Right cardiac atrium (tissue), 5 donors: ENCODE data around the gene TIMP1. TPM values are rescaled to one million over a fixed set of nuclear protein-coding genes. Genes with fewer than 3 reads are reported as not detected.

ENCODE experiments used
- ATAC-seq, 2 donors: fragments of 200-7000 bp; cut with Tn5 transposase; one replicate each; pipeline versions ENCODE4 v1.8.0 to v1.9.1; 2020; ENCODE audit warnings: moderate library complexity in 2 of 2, mild to moderate bottlenecking in 1 of 2
- DNase-seq, 3 donors: peaks; one replicate each; pipeline ENCODE4 v3.0.0-alpha.2; 2020
- H3K27ac ChIP-seq: one replicate; pipeline ENCODE4 v1.5.1; 2013; ENCODE audit warnings: mild to moderate bottlenecking, low read length, control low read depth, moderate library complexity
- H3K27me3 ChIP-seq: one replicate; pipeline ENCODE4 v1.6.1; 2013; ENCODE audit not compliant: control insufficient read depth, insufficient read depth
- H3K4me1 ChIP-seq: one replicate; pipeline ENCODE4 v1.6.1; 2013; ENCODE audit warnings: low read length; ENCODE audit not compliant: control insufficient read depth, insufficient read depth
- H3K4me3 ChIP-seq: one replicate; pipeline ENCODE4 v1.5.1; 2013; ENCODE audit warnings: low read length, control low read depth
- H3K9me3 ChIP-seq: one replicate; pipeline ENCODE4 v1.6.1; 2013; ENCODE audit warnings: low read length; ENCODE audit not compliant: control insufficient read depth
- WGBS: extraction: QIAGEN DNeasy Blood & Tissue Kit; methylation state at CpG from one replicate; pipeline ENCODE4 v1.1.7; 2013; 5-methylcytosine and 5-hydroxymethylcytosine counted together
- intact Hi-C, 4 donors: fragments of 100-400 bp; cut with DNase I; formaldehyde crosslinking; loops; one replicate each; pipeline versions ENCODE4 v1.11.0 to v1.14.0; 2022 to 2023
- polyA plus RNA-seq: library from polyadenylated mRNA; stranded (reverse); fragments of 200-250 nt; gene quantifications from one replicate; pipeline ENCODE4 v1.2.3, GENCODE V29; 2013
- total RNA-seq, 4 donors: library from RNA; stranded (reverse); fragmentation: NEBNext Ultra II Directional; extraction: Animal tissue kit (Norgen Biotek cat#: 25700); gene quantifications; one replicate each; pipeline ENCODE4 v1.2.1, GENCODE V29; 2021
- donor health status: healthy with polysubstance abuse.
- donor health status: DM: no; HTN: yes; CAD: no.
- donor health status: DM: no; HTN: no; CAD: no.
- donor health status: DM: no; HTN: yes; CAD: no; lungs with severe emphysema.
- donor health status: DM: yes; HTN: yes; CAD: no.

The TIMP1 gene
- total and polyA plus RNA-seq, 5 donors = 254 to 515 (median 333) TPM

GRCh38 chrX:47608130-47608810 lies 26.0 kb downstream of the TIMP1 start:
- intact Hi-C loops = no loop called here
- H3K4me3 ChIP-seq = no peak overlapping the region

GRCh38 chrX:47610511-47610910 lies 28.3 kb downstream of the TIMP1 start:
- intact Hi-C loops = no loop called here
- ATAC-seq = no peak
- DNase-seq = no peak
- Histone ChIP-seq H3K27me3 (no peaks in the 10 kb centered on the region), H3K27ac (no peak overlapping the region), H3K4me3 (no peak overlapping the region), H3K4me1 (no peaks in the 10 kb centered on the region), H3K9me3 (no peaks in the 10 kb centered on the region)
- WGBS = 68% methylated on average over 4 of the region's 4 CpGs

More at GRCh38 chrX:47608130-47608810, 26.0 kb downstream of the TIMP1 start:
- WGBS = 47% methylated on average over 9 of the region's 9 CpGs
- DNase-seq = no peak
- no peaks in the 10 kb centered on the region for H3K4me1 ChIP-seq
- no peaks in the 10 kb centered on the region for H3K9me3 ChIP-seq
- H3K27me3 ChIP-seq = no peaks in the 10 kb centered on the region
- H3K27ac ChIP-seq = no peak overlapping the region
- no peak for ATAC-seq

- H3K4me3 ChIP-seq = no peak overlapping the region
- no peaks in the 10 kb centered on the region for H3K27me3 ChIP-seq
- 96% methylated on average over 2 of the region's 2 CpGs for WGBS
- ATAC-seq (no peak), DNase-seq (no peak)
- no peaks in the 10 kb centered on the region for H3K4me1 ChIP-seq
- no peak overlapping the region for H3K27ac ChIP-seq
- intact Hi-C loops = no loop called here
- no peaks in the 10 kb centered on the region for H3K9me3 ChIP-seq
Measured at GRCh38 chrX:47611489-47611888, 29.3 kb downstream of the TIMP1 start.

DNA sequence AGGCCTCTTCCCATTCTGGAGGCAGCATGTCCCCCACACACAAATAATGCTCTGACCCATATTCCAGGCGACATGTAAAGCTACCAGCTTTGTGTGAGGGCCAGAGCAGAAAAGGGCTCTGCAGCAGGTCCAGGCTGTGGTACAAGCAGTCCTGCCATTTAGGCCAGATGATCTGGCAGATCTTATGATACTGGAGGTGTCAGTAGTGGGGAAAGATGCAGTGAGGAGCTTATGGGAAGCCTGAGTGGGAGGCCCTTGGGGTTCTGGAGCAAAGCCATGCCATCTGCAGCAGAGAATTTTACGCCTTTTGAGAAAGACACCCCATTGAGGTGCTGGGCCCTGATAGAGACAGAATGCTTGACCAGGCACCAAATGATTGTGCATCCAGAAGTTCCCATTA lies 29.7 kb downstream of the TIMP1 start:
- Histone ChIP-seq H3K27me3 (no peaks in the 10 kb centered on the region), H3K9me3 (no peaks in the 10 kb centered on the region), H3K27ac (no peak overlapping the region), H3K4me3 (no peak overlapping the region), H3K4me1 (no peaks in the 10 kb centered on the region)
- DNase-seq (no peak), ATAC-seq (no peak)
- 86% methylated on average over 2 of the region's 2 CpGs for WGBS
- intact Hi-C loops = no loop called here

- no peaks in the 10 kb centered on the region for H3K27me3 ChIP-seq
- ATAC-seq (no peak), DNase-seq (no peak)
- H3K9me3 ChIP-seq = no peaks in the 10 kb centered on the region
- H3K27ac ChIP-seq = no peak overlapping the region
- H3K4me3 ChIP-seq = no peak overlapping the region
- intact Hi-C loops = no loop called here
- no peaks in the 10 kb centered on the region for H3K4me1 ChIP-seq
Measured at GRCh38 chrX:47612418-47612817, 30.2 kb downstream of the TIMP1 start.

DNA sequence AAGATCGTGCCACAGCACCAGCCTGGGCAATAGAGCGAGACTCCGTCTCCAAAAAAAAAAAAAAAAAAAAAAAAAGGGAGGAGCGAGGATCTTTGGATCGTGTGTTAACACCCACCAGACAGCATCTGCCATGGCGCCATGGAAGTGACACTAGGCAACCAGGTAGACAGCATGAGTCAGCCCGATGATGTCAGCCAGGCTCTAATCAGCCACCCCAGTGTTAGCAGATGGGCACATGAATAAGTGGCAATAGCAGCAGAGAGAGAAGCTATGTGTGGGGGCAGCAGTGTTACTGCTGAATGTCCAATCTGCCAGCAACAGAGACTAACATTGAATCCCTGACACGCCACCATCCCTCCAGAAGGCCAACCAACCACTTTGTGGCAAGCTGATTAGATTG lies 30.8 kb downstream of the TIMP1 start:
- 95% methylated on average over 8 of the region's 8 CpGs for WGBS
- no peak overlapping the region for H3K27ac ChIP-seq
- H3K4me3 ChIP-seq = no peak overlapping the region
- intact Hi-C loops = no loop called here
- no peak for ATAC-seq
- no peaks in the 10 kb centered on the region for H3K4me1 ChIP-seq
- no peaks in the 10 kb centered on the region for H3K27me3 ChIP-seq
- no peak for DNase-seq
- H3K9me3 ChIP-seq = no peaks in the 10 kb centered on the region

GRCh38 chrX:47614618-47615017 lies 32.4 kb downstream of the TIMP1 start:
- intact Hi-C loops = no loop called here
- H3K27ac ChIP-seq = no peak overlapping the region
- no peak overlapping the region for H3K4me3 ChIP-seq
- H3K4me1 ChIP-seq = no peaks in the 10 kb centered on the region
- no peaks in the 10 kb centered on the region for H3K9me3 ChIP-seq
- WGBS = 75% methylated on average over 5 of the region's 5 CpGs
- no peaks in the 10 kb centered on the region for H3K27me3 ChIP-seq
- no peak for DNase-seq
- no peak for ATAC-seq

DNA sequence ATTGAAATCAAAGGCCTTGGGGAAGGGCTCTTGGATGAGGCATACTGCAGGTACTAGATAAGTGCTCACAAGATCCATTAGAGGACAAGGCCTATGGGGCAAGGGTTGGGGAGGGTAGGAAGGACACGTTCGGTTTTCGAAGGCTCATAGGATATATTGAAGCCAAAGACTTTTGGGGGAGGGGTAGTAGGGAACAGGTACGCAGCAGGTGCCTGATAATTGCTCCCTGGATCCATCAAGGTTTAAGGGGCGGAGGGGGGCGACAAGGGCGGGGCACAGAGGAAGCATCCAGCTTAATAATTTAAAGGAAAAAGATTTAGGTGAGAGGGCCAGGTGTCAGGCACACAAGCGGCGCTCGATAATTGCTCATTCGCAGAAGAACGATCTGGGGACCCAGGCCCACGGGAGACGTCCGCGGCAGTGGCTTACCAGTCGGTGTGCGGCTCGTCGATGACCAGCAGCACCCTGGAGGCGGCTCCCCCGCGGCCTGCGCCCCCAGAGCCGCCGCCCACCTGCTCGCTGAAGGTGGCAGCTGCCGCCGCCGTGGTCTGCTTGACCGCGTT lies 36.8 kb downstream of the TIMP1 start:
- H3K9me3 ChIP-seq = no peaks in the 10 kb centered on the region
- H3K4me1 ChIP-seq = no peaks in the 10 kb centered on the region
- 29% methylated on average over 32 of the region's 32 CpGs for WGBS
- DNase-seq (no peak), ATAC-seq (no peak)
- no peak overlapping the region for H3K27ac ChIP-seq
- H3K27me3 ChIP-seq = no peaks in the 10 kb centered on the region
- intact Hi-C loops = no loop called here
- peak overlapping the region; percentile 25 for H3K4me3 ChIP-seq

DNA sequence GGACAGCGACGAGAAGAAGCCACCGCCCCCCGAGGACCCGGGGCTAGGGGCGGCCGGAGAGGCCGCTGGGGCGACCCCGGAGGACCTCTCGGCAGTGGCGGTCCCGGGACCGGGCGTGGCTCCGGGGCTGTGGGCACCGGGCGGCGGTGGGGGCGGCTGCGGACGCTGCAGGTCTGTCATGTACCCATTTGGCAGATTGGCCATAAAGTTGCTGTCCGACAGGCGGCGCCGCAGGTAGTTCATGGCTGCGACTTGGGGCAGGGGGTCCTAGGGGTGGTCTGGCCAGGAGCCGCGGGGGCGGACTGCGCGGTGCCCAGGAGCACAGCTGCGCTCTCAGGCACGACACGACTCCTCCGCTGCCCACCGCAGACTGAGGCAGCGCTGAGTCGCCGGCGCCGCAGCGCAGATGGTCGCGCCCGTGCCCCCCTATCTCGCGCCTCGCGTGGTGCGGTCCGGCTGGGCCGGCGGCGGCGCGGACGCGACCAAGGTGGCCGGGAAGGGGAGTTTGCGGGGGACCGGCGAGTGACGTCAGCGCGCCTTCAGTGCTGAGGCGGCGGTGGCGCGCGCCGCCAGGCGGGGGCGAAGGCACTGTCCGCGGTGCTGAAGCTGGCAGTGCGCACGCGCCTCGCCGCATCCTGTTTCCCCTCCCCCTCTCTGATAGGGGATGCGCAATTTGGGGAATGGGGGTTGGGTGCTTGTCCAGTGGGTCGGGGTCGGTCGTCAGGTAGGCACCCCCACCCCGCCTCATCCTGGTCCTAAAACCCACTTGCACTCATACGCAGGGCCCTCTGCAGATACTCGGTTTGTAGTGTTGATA lies 37.5 kb downstream of the TIMP1 start, which contains the start of gene SYN1:
Gene SYN1 (minus strand): TSS at position 372 of the 817 bp plus-strand sequence. CDS start 129 bp downstream, at position 243.
- WGBS = 2% methylated on average over 88 of the region's 88 CpGs
- intact Hi-C loops = no loop called here
- H3K4me3 ChIP-seq = peak within 1 kb of the TSS; percentile 25

DNA sequence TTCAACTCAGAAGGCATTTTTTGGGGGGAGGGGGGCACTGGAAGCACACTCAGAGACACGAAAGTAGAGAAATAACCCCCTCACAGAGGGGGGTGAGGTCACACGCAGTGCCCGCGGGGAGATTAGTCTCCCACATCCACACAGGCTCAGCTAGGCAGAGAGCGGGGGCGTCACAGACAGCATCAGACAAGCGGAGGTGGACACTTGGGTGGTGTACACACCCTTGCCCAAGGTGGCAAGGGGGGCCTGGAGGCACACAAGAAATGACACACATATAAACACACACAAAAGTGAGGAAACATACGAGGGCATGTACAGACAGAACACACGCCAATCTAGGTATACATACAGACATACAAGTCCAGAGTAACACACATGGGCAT lies 38.1 kb downstream of the TIMP1 start:
- DNase-seq (no peak), ATAC-seq (peak in 1 of 2 donors; percentile 5)
- intact Hi-C loops = no loop called here
- H3K4me1 ChIP-seq = no peaks in the 10 kb centered on the region
- H3K27me3 ChIP-seq = no peaks in the 10 kb centered on the region
- H3K9me3 ChIP-seq = no peaks in the 10 kb centered on the region
- no peak overlapping the region for H3K4me3 ChIP-seq
- 47% methylated on average over 9 of the region's 9 CpGs for WGBS
- H3K27ac ChIP-seq = no peak overlapping the region

More for the DNA sequence above, 37.5 kb downstream of the TIMP1 start, which contains the start of gene SYN1:
- peak; percentile 92 to 94 for ATAC-seq
- H3K27me3 ChIP-seq = no peaks in the 10 kb centered on the region
- H3K4me1 ChIP-seq = no peaks in the 10 kb centered on the region
- H3K9me3 ChIP-seq = no peaks in the 10 kb centered on the region
- DNase-seq = peak; percentile 87 to 94 (median 93)
- H3K27ac ChIP-seq = no peak within 1 kb of the TSS

DNA sequence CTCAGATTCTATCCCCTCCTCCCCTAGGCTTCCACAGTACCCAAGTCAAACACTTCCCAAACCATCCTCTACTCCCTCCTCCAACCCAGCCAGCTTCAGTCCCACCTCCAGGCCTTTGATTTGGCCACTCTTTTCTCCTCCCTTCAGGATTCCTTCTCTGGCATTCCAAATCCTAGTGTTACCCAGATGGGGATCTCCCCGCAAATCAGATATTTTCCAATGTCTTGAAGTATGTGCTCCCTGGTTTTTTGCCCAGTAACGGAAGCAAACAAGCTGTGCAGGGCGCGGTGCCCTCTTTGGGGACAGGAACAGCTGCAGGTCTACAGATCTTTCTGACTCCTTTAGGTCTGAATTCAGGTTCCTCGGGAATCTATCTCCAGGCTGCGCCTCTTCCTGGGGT lies 39.6 kb downstream of the TIMP1 start:
- Histone ChIP-seq H3K27ac (no peak overlapping the region), H3K27me3 (no peaks in the 10 kb centered on the region), H3K4me3 (no peak overlapping the region), H3K4me1 (no peaks in the 10 kb centered on the region), H3K9me3 (no peaks in the 10 kb centered on the region)
- intact Hi-C loops = no loop called here
- ATAC-seq (no peak), DNase-seq (no peak)
- WGBS = 84% methylated on average over 6 of the region's 6 CpGs
